IMR-90 (cell line): ENCODE results near the gene NOXA1. TPM values are rescaled to one million over a fixed set of nuclear protein-coding genes. Genes with fewer than 3 reads are reported as not detected.
A peak's percentile ranks its signal among the peaks of the same experiment; 100 is the strongest.

ENCODE experiments used
- ATAC-seq: fragments of 200-7000 bp; cut with Tn5 transposase; 2 replicates; pipeline ENCODE4 v1.9.1; 2020; ENCODE audit warnings: low read depth, mild to moderate bottlenecking, moderate library complexity
- Bru-seq: library from RNA; stranded (reverse); fragments of 400-500 nt; gene quantifications from one replicate; lab custom pipeline; 2021; lab: Mats Ljungman, UMichigan
- BruChase-seq, 2 experiments: library from RNA; stranded (reverse); fragments of 400-500 nt; gene quantifications; one replicate each; lab custom pipeline; 2021; lab: Mats Ljungman, UMichigan
- BruUV-seq: library from RNA; stranded (reverse); fragments of 400-500 nt; replicated peaks from 2 replicates; lab custom pipeline; 2021; lab: Mats Ljungman, UMichigan
- CTCF ChIA-PET: fragments of 300-600 bp; formaldehyde crosslinking; extraction: SDS; loops from one replicate; lab custom pipeline; 2021; ENCODE audit warnings: antibody characterized with exemption; lab: Yijun Ruan, JAX
- POLR2A ChIA-PET: fragments of 300-600 bp; sonication (Branson Sonifier 250); formaldehyde crosslinking; loops from one replicate; lab custom pipeline; 2022; ENCODE audit warnings: antibody characterized with exemption; ENCODE audit not compliant: unreplicated experiment; lab: Charles Lee
- DNase-seq: peaks from one replicate; pipeline ENCODE4 v3.0.0; 2013
- H2AFZ ChIP-seq: replicated peaks from 2 replicates; pipeline ENCODE3; 2013; ENCODE audit warnings: low read length, mild to moderate bottlenecking; ENCODE audit not compliant: poor library complexity
- H2AK5ac ChIP-seq: 2 replicates; pipeline ENCODE4 v1.6.1; 2013; ENCODE audit warnings: low read depth, low read length, inconsistent platforms
- H2AK9ac ChIP-seq: replicated peaks from 2 replicates; pipeline ENCODE3; 2013; ENCODE audit warnings: mild to moderate bottlenecking, low read depth, low read length, moderate library complexity; ENCODE audit not compliant: poor library complexity
- H2BK120ac ChIP-seq: 2 replicates; pipeline ENCODE4 v1.6.1; 2013; ENCODE audit warnings: low read depth, low read length, inconsistent platforms
- H2BK15ac ChIP-seq: 3 replicates; pipeline ENCODE4 v1.6.1; 2013; ENCODE audit warnings: low read depth, low read length, inconsistent platforms
- H2BK20ac ChIP-seq: 2 replicates; pipeline ENCODE4 v1.6.1; 2013; ENCODE audit warnings: low read depth, mild to moderate bottlenecking, inconsistent platforms, low read length, moderate library complexity
- H2BK5ac ChIP-seq: 2 replicates; pipeline ENCODE4 v1.6.1; 2013; ENCODE audit warnings: mild to moderate bottlenecking, low read depth, low read length, inconsistent platforms; ENCODE audit not compliant: poor library complexity, severe bottlenecking
- H3K14ac ChIP-seq: replicated peaks from 2 replicates; pipeline ENCODE4 v1.6.1; 2013; ENCODE audit warnings: low read depth, low read length, inconsistent platforms
- H3K18ac ChIP-seq: 2 replicates; pipeline ENCODE4 v1.6.1; 2013; ENCODE audit warnings: low read depth, low read length, control low read depth
- H3K23ac ChIP-seq: 2 replicates; pipeline ENCODE4 v1.6.1; 2013; ENCODE audit warnings: low read depth, low read length, inconsistent platforms
- H3K27ac ChIP-seq: 2 replicates; pipeline ENCODE4 v1.5.1; 2013; ENCODE audit warnings: mild to moderate bottlenecking, control low read depth, low read length; ENCODE audit not compliant: insufficient read depth
- H3K27me3 ChIP-seq: 2 replicates; pipeline ENCODE4 v1.6.1; 2013; ENCODE audit warnings: low read length; ENCODE audit not compliant: control insufficient read depth, insufficient read depth
- H3K36me3 ChIP-seq: 2 replicates; pipeline ENCODE4 v1.6.1; 2013; ENCODE audit warnings: low read length, mixed read lengths; ENCODE audit not compliant: control insufficient read depth, insufficient read depth
- H3K4ac ChIP-seq: 2 replicates; pipeline ENCODE4 v1.6.1; 2013; ENCODE audit warnings: low read depth, low read length, inconsistent platforms
- H3K4me1 ChIP-seq: 2 replicates; pipeline ENCODE4 v1.6.1; 2013; ENCODE audit warnings: low read length, mixed read lengths; ENCODE audit not compliant: control insufficient read depth, insufficient read depth
- H3K4me2 ChIP-seq: 2 replicates; pipeline ENCODE4 v1.6.1; 2013; ENCODE audit warnings: low read depth, mild to moderate bottlenecking, control low read depth, low read length, moderate library complexity
- H3K4me3 ChIP-seq: 2 replicates; pipeline ENCODE4 v1.5.1; 2013; ENCODE audit warnings: low read depth, mild to moderate bottlenecking, control low read depth, low read length, moderate library complexity; ENCODE audit not compliant: insufficient read depth
- H3K56ac ChIP-seq: 2 replicates; pipeline ENCODE4 v1.6.1; 2013; ENCODE audit warnings: low read length, inconsistent platforms; ENCODE audit not compliant: insufficient read depth; ENCODE audit errors: extremely low read depth
- H3K79me1 ChIP-seq, 2 experiments: 2 replicates each; pipeline ENCODE4 v1.6.1; 2013; ENCODE audit warnings: low read length in 2 of 2, inconsistent platforms in 1 of 2, low read depth in 1 of 2
- H3K9ac ChIP-seq: 2 replicates; pipeline ENCODE4 v1.6.1; 2013; ENCODE audit warnings: low read depth, low read length, control low read depth
- H3K9me1 ChIP-seq: 2 replicates; pipeline ENCODE4 v1.6.1; 2013; ENCODE audit warnings: low read length, inconsistent platforms; ENCODE audit not compliant: insufficient read depth
- H3K9me3 ChIP-seq: 2 replicates; pipeline ENCODE4 v1.6.1; 2013; ENCODE audit warnings: low read length; ENCODE audit not compliant: control insufficient read depth, insufficient read depth
- H4K20me1 ChIP-seq: 2 replicates; pipeline ENCODE4 v1.6.1; 2013; ENCODE audit warnings: low read length, inconsistent platforms; ENCODE audit not compliant: insufficient read depth
- H4K5ac ChIP-seq: 2 replicates; pipeline ENCODE4 v1.6.1; 2013; ENCODE audit warnings: mild to moderate bottlenecking, low read depth, low read length, control low read depth
- H4K8ac ChIP-seq, 2 experiments: 2 replicates each; pipeline ENCODE4 v1.6.1; 2013; ENCODE audit warnings: low read depth in 2 of 2, low read length in 2 of 2, control low read depth in 1 of 2, inconsistent platforms in 1 of 2
- H4K91ac ChIP-seq: 2 replicates; pipeline ENCODE4 v1.6.1; 2013; ENCODE audit warnings: low read depth, low read length, inconsistent platforms; ENCODE audit not compliant: insufficient read depth
- CEBPB ChIP-seq: IDR thresholded peaks from 2 replicates; pipeline ENCODE4 v1.6.1; 2012; ENCODE audit warnings: low read depth, low read length, improper control_type of control experiment
- CHD1 ChIP-seq: IDR thresholded peaks from 2 replicates; pipeline ENCODE4 v1.6.1; 2012; ENCODE audit warnings: low read depth, low read length, improper control_type of control experiment
- ELK1 ChIP-seq: fragments of 150-350 bp; IDR thresholded peaks from 2 replicates; pipeline ENCODE4 v1.6.1; 2016; ENCODE audit warnings: low read depth, mild to moderate bottlenecking, low read length, moderate library complexity, borderline replicate concordance
- FOS ChIP-seq: fragments of 150-350 bp; IDR thresholded peaks from 2 replicates; pipeline ENCODE4 v1.6.1; 2016; ENCODE audit warnings: low read depth, low read length
- MAZ ChIP-seq: IDR thresholded peaks from 2 replicates; pipeline ENCODE4 v1.6.1; 2012; ENCODE audit warnings: low read depth, mild to moderate bottlenecking, low read length, improper control_type of control experiment, moderate library complexity, borderline replicate concordance
- RAD21 ChIP-seq: IDR thresholded peaks from 2 replicates; pipeline ENCODE4 v1.6.1; 2012; ENCODE audit warnings: low read length, improper control_type of control experiment
- SMC3 ChIP-seq: fragments of 150-350 bp; IDR thresholded peaks from 2 replicates; pipeline ENCODE4 v1.6.1; 2016; ENCODE audit warnings: low read depth, mild to moderate bottlenecking, antibody characterized with exemption, low read length, moderate library complexity
- WGBS, 2 experiments: methylation state at CpG; one replicate each; pipeline versions ENCODE4 v1.1.5 to v1.1.7; 2013; ENCODE audit warnings: missing lambda C conversion rate in 2 of 2; ENCODE audit not compliant: insufficient read length in 1 of 2; ENCODE audit errors: extremely low coverage in 2 of 2; 5-methylcytosine and 5-hydroxymethylcytosine counted together
- dilution Hi-C: fragments of 300-500 bp; cut with HindIII; formaldehyde crosslinking; loops from one replicate; pipeline ENCODE4 v1.14.3; 2018; ENCODE audit warnings: low sequenced_read_pairs; ENCODE audit not compliant: unreplicated experiment
- in situ Hi-C: fragments of 300-500 bp; cut with MboI; formaldehyde crosslinking; loops from 3 replicates; pipeline ENCODE4 v1.14.3; 2019; ENCODE audit warnings: low sequenced_read_pairs, inconsistent platforms, mixed read lengths
- intact Hi-C: fragments of 100-400 bp; cut with micrococcal nuclease; formaldehyde crosslinking; loops from 2 replicates; pipeline ENCODE4 v1.10.0; 2022
- long read RNA-seq: library from polyadenylated mRNA; unstranded; transcript quantifications from one replicate; pipeline ENCODE4 v2.0.0, GENCODE V29; 2021; ENCODE audit not compliant: unreplicated experiment
- polyA plus RNA-seq, 3 experiments: library from polyadenylated mRNA; depleted of rRNA; stranded (reverse); fragments of >200 nt; gene quantifications; 2 replicates each; pipeline ENCODE4 v1.2.3, GENCODE V29; 2012; ENCODE audit warnings: low replicate concordance in 1 of 3
- total RNA-seq: library from RNA; depleted of rRNA; stranded (reverse); fragments of >200 nt; gene quantifications from 2 replicates; pipeline ENCODE4 v1.2.3, GENCODE V29; 2012; rRNA removed
- TF ChIP-seq, protein P1 (sequence below): conservative IDR thresholded peaks from 2 replicates; pipeline ENCODE4 v1.5.1; 2012; ENCODE audit warnings: mild to moderate bottlenecking, low read depth, low read length, improper control_type of control experiment

NOXA1 gene, protein sequence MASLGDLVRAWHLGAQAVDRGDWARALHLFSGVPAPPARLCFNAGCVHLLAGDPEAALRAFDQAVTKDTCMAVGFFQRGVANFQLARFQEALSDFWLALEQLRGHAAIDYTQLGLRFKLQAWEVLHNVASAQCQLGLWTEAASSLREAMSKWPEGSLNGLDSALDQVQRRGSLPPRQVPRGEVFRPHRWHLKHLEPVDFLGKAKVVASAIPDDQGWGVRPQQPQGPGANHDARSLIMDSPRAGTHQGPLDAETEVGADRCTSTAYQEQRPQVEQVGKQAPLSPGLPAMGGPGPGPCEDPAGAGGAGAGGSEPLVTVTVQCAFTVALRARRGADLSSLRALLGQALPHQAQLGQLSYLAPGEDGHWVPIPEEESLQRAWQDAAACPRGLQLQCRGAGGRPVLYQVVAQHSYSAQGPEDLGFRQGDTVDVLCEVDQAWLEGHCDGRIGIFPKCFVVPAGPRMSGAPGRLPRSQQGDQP
- total RNA-seq (not detected in 2 replicates), polyA plus RNA-seq (2012; rRNA removed) (0.16 and 0.17 TPM in 2 replicates), Bru-seq, nascent RNA (percentile 30 among the genes with signal in this experiment), BruChase-seq, experiment 1, labeled RNA remaining after a 6-hour chase (percentile 38 among the genes with signal in this experiment), BruChase-seq, experiment 2, labeled RNA remaining after a 2-hour chase (percentile 33 among the genes with signal in this experiment)
- polyA plus RNA-seq (2012; cell fraction: cytosol; rRNA removed) = 0.08 and 0.25 TPM in 2 replicates
- 1.3 and 3.4 TPM in 2 replicates for polyA plus RNA-seq (2012; cell fraction: nucleus; rRNA removed; ENCODE audit: low replicate concordance)
- long read RNA-seq, partial matches to known transcripts = 0 of 2 reads
- long read RNA-seq, other reads (novel, unspliced or antisense) = 2 of 2 reads

DNA sequence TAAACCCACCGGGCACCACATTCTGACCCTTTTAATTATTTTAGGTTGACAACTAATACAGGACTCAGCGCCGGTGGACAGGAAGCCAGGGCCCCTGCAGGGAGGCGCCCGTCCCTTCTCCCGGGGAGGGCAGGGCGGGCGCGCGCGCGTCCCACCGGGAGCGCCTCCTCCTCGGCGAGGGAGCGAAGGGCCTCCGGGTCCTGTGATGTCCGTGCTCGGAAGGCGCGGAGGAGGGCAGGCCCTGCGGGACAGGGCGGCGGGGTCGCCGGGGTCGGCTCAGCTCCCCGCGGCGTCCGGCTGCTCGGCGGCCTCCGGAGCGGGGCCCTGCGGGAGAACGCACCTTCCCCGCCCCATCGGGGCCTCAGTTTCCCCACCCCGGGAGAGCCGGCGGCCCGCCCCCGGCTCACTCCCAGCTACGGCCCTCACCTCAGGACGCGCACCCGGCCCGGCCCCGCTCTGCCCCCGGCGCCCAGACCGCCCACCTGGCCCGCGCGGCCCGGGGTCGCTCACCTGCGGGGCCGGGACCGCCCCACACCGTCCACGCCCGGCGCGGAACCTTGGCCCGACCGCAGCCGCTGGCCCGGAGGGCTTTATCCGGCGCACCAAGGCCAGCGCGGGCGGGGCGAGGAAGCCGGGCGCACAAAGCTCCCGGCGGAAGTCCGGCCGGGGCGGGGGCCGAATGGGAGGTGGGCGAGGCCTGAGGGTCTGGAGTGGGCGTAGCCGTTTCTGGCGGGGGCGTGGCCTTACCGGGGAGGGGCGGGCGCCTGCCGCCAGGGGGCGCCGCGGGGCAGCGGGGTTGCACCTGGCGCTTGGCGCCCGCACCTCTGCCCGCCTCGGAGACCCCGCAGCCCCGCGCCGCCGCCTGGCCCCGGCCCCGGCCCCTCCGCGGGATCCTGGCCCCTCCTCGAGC is at the start of gene NOXA1, which contains the start of gene EXD3:
NOXA1 (plus strand) TSS at position 790 of the 910 bp plus-strand sequence. CDS start 137 bp downstream, outside the sequence.
EXD3 (minus strand) TSS at position 559 of the 910 bp plus-strand sequence. CDS start 27,805 bp downstream, outside the sequence.
- peak within 1 kb of the TSS; percentile 66; the same call in 1 of the 2 replicates for H4K91ac ChIP-seq
- POLR2A ChIA-PET = no interaction called here
- peak; percentile 96 for ATAC-seq

More for the DNA sequence above, at the start of gene NOXA1, which contains the start of gene EXD3:
- Histone ChIP-seq H3K14ac (peak within 1 kb of the TSS; percentile 59), H3K9me1 (no peaks in the 10 kb centered on the region), H3K18ac (peak within 1 kb of the TSS; percentile 10; the same call in 1 of the 2 replicates), H2BK5ac (peak within 1 kb of the TSS; percentile 28), H2AFZ (peak within 1 kb of the TSS; percentile 98), H2BK120ac (no peak within 1 kb of the TSS), H4K5ac (peak within 1 kb of the TSS; percentile 92), H3K79me1 (peaks cover 16 to 24% of the 10 kb centered on the region in 2 experiments), H3K9me3 (no peaks in the 10 kb centered on the region), H4K20me1 (no peaks in the 10 kb centered on the region), H3K36me3 (no peaks in the 10 kb centered on the region), H3K4ac (peak within 1 kb of the TSS; percentile 76), H2BK20ac (no peak within 1 kb of the TSS), H3K4me3 (peak within 1 kb of the TSS; percentile 79), H3K4me1 (peaks cover 5% of the 10 kb centered on the region; the same call in 1 of the 2 replicates), H3K23ac (peak within 1 kb of the TSS; percentile 50), H2AK9ac (peak within 1 kb of the TSS; percentile 93), H2AK5ac (peak within 1 kb of the TSS; percentile 10; the same call in 1 of the 2 replicates), H3K27ac (peak within 1 kb of the TSS; percentile 16; the same call in 1 of the 2 replicates), H2BK15ac (no peak within 1 kb of the TSS; the same call in 2 of the 3 replicates), H4K8ac (peak within 1 kb of the TSS; percentile 71 to 95), H3K4me2 (peak within 1 kb of the TSS; percentile 98), H3K56ac (peak within 1 kb of the TSS; percentile 20; the same call in 1 of the 2 replicates), H3K9ac (peak within 1 kb of the TSS; percentile 85), H3K27me3 (no peaks in the 10 kb centered on the region; the same call in 1 of the 2 replicates)
- in situ Hi-C loops = no loop called here
- CTCF ChIA-PET = interaction anchor here (0.6 to 1.0 kb wide), 5 partner anchors 10 to 112 kb away, joined by 3 to 9 read pairs (median 4); partner anchors contain the start of gene ENTPD8
- BruUV-seq = no TSS peak
- DNase-seq = peak; percentile 88
- dilution Hi-C loops = no loop called here
- 1% methylated on average over 26 of the region's 113 CpGs; no CpG with 5 or more reads in 1 of the 2 experiments for WGBS, 2 experiments
- no peak for TF ChIP-seq CEBPB
- TF ChIP-seq RAD21 = peak; percentile 44
- TF ChIP-seq FOS = 0 out of 2 replicates have a peak, but pooled peaks have one; percentile 3
- TF ChIP-seq MAZ = peak; percentile 99
- TF ChIP-seq CHD1 = no peak
- TF ChIP-seq SMC3 = peak; percentile 54
- no peak for TF ChIP-seq ELK1
- TF ChIP-seq, protein P1, sequence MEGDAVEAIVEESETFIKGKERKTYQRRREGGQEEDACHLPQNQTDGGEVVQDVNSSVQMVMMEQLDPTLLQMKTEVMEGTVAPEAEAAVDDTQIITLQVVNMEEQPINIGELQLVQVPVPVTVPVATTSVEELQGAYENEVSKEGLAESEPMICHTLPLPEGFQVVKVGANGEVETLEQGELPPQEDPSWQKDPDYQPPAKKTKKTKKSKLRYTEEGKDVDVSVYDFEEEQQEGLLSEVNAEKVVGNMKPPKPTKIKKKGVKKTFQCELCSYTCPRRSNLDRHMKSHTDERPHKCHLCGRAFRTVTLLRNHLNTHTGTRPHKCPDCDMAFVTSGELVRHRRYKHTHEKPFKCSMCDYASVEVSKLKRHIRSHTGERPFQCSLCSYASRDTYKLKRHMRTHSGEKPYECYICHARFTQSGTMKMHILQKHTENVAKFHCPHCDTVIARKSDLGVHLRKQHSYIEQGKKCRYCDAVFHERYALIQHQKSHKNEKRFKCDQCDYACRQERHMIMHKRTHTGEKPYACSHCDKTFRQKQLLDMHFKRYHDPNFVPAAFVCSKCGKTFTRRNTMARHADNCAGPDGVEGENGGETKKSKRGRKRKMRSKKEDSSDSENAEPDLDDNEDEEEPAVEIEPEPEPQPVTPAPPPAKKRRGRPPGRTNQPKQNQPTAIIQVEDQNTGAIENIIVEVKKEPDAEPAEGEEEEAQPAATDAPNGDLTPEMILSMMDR = peak; percentile 76
- intact Hi-C loops = no loop called here
